Measurements from ENCODE around the gene B4GALNT4. TPM values are rescaled to one million over a fixed set of nuclear protein-coding genes. Genes with fewer than 3 reads are reported as not detected.
"Not testable (repeated sequence)": the region's sequence is repeated elsewhere in the genome, so short reads cannot be mapped to it uniquely, and the experiment has no call there.

Gene B4GALNT4
- total RNA-seq, 1 experiment from 2014 or later, result 1.9 TPM

GRCh38 chr11:386483-386882 is 17.2 kb downstream of the B4GALNT4 start:
- no TSS peak for BruUV-seq (replicated peaks)
- peaks cover 6% of the 10 kb centered on the region for H3K4me1 Mint-ChIP-seq (ENCODE audit: low read depth, unreplicated experiment)
- no peaks in the 10 kb centered on the region for H3K36me3 Mint-ChIP-seq (ENCODE audit: insufficient read depth, unreplicated experiment)
- intact Hi-C loops (cut with micrococcal nuclease; ENCODE audit: unreplicated experiment), result no loop called here
- H3K4me3 Mint-ChIP-seq (ENCODE audit: low read depth, unreplicated experiment), result no peak overlapping the region
- no peaks in the 10 kb centered on the region for H3K9me3 Mint-ChIP-seq (ENCODE audit: low read depth, unreplicated experiment)
- no peak overlapping the region for H3K27ac Mint-ChIP-seq (ENCODE audit: unreplicated experiment)
- no peak for DNase-seq
- CTCF ChIA-PET, result no interaction called here
- TF ChIP-seq, protein P1, sequence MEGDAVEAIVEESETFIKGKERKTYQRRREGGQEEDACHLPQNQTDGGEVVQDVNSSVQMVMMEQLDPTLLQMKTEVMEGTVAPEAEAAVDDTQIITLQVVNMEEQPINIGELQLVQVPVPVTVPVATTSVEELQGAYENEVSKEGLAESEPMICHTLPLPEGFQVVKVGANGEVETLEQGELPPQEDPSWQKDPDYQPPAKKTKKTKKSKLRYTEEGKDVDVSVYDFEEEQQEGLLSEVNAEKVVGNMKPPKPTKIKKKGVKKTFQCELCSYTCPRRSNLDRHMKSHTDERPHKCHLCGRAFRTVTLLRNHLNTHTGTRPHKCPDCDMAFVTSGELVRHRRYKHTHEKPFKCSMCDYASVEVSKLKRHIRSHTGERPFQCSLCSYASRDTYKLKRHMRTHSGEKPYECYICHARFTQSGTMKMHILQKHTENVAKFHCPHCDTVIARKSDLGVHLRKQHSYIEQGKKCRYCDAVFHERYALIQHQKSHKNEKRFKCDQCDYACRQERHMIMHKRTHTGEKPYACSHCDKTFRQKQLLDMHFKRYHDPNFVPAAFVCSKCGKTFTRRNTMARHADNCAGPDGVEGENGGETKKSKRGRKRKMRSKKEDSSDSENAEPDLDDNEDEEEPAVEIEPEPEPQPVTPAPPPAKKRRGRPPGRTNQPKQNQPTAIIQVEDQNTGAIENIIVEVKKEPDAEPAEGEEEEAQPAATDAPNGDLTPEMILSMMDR (IDR thresholded peaks at IDR 0.05; ENCODE audit: unreplicated experiment), result no peak
- H3K27me3 Mint-ChIP-seq (ENCODE audit: unreplicated experiment), result peaks cover 52% of the 10 kb centered on the region

GRCh38 chr11:387193-387793 is 18.0 kb downstream of the B4GALNT4 start:
- H3K4me1 Mint-ChIP-seq (ENCODE audit: low read depth, unreplicated experiment), result peaks cover 10% of the 10 kb centered on the region
- intact Hi-C loops (cut with micrococcal nuclease; ENCODE audit: unreplicated experiment), result no loop called here
- no peak for DNase-seq
- no peaks in the 10 kb centered on the region for H3K36me3 Mint-ChIP-seq (ENCODE audit: insufficient read depth, unreplicated experiment)
- no TSS peak for BruUV-seq (replicated peaks)
- no peak overlapping the region for H3K27ac Mint-ChIP-seq (ENCODE audit: unreplicated experiment)
- CTCF ChIA-PET, result no interaction called here
- TF ChIP-seq, protein P1 (IDR thresholded peaks at IDR 0.05; ENCODE audit: unreplicated experiment), result no peak
- H3K4me3 Mint-ChIP-seq (ENCODE audit: low read depth, unreplicated experiment), result no peak overlapping the region
- H3K9me3 Mint-ChIP-seq (ENCODE audit: low read depth, unreplicated experiment), result no peaks in the 10 kb centered on the region
- H3K27me3 Mint-ChIP-seq (ENCODE audit: unreplicated experiment), result peaks cover 47% of the 10 kb centered on the region

DNA sequence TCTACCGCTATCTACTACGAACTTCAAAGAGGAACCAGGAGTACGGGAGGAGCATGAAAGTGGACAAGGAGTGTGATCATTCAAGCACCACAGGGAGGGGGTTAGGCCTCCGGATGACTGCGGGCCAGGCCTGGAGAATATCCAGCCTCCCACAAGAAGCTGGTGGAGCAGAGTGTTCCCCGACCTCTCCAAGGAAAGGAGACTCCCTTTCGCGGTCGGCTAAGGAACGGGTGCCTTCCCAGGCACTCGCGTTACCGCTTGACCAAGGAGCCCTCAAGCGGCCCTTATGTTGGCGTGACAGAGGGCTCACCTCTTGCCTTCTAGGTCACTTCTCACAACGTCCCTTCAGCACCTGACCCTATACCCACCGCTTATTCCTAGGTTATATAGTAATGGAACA is 20.1 kb downstream of the B4GALNT4 start:
- CTCF ChIA-PET; H3K4me3 Mint-ChIP-seq (ENCODE audit: low read depth, unreplicated experiment); H3K27ac Mint-ChIP-seq (ENCODE audit: unreplicated experiment); H3K9me3 Mint-ChIP-seq (ENCODE audit: low read depth, unreplicated experiment); H3K4me1 Mint-ChIP-seq (ENCODE audit: low read depth, unreplicated experiment); DNase-seq; BruUV-seq (replicated peaks); intact Hi-C loops (cut with micrococcal nuclease; ENCODE audit: unreplicated experiment): not testable (repeated sequence)
- Mint-ChIP-seq H3K36me3 (ENCODE audit: insufficient read depth, unreplicated experiment) (peaks cover 13% of the 10 kb centered on the region), H3K27me3 (ENCODE audit: unreplicated experiment) (peaks cover 26% of the 10 kb centered on the region)

DNA sequence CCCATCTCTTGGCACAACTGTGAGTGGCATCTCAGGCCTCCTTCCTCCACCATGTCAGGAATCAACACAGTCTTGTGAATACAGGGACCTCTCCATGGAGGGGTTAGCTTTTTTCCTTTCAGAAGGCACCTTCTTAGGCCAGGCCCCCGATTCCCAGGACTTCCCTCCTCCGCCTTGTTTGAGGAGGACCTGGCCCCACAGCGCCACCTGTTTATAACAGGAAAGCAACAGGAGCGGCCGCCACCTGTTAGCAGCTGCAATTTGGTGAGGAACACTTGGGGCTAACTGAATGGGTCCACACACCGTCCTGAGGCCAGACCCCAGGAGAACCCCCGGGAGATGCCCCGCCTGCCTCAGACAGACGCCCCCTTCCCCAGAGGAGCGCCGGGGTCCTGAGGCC is 20.9 kb downstream of the B4GALNT4 start:
- CTCF ChIA-PET, result no interaction called here
- intact Hi-C loops (cut with micrococcal nuclease; ENCODE audit: unreplicated experiment), result no loop called here
- H3K4me1 Mint-ChIP-seq (ENCODE audit: low read depth, unreplicated experiment), result peaks cover 10% of the 10 kb centered on the region
- no TSS peak for BruUV-seq (replicated peaks)
- H3K27me3 Mint-ChIP-seq (ENCODE audit: unreplicated experiment), result peaks cover 25% of the 10 kb centered on the region
- no peak for DNase-seq
- TF ChIP-seq, protein P1 (IDR thresholded peaks at IDR 0.05; ENCODE audit: unreplicated experiment), result peak; percentile 25
- H3K9me3 Mint-ChIP-seq (ENCODE audit: low read depth, unreplicated experiment), result no peaks in the 10 kb centered on the region
- H3K36me3 Mint-ChIP-seq (ENCODE audit: insufficient read depth, unreplicated experiment), result peaks cover 21% of the 10 kb centered on the region
- no peak overlapping the region for H3K4me3 Mint-ChIP-seq (ENCODE audit: low read depth, unreplicated experiment)
- H3K27ac Mint-ChIP-seq (ENCODE audit: unreplicated experiment), result no peak overlapping the region
